ENCODE results near the gene NCR2.

GRCh38 chr6:41367061-41367460 lies 31.7 kb downstream of the NCR2 start:
- TF ChIP-seq POLR2AphosphoS5 (IDR thresholded peaks at IDR 0.05; ENCODE audit: borderline replicate concordance, low read depth, low read length): no peak
- no peak for TF ChIP-seq EZH2 (IDR thresholded peaks at IDR 0.05)
- no peak for TF ChIP-seq FOXP2 (optimal IDR thresholded peaks at IDR 0.05; ENCODE audit: control extremely low read depth, extremely low read length, insufficient read depth)

Measured in SK-N-MC (cell line).